SK-MEL-5 (cell line): ENCODE data around the gene ACTN4. TPM values are rescaled to one million over a fixed set of nuclear protein-coding genes. Genes with fewer than 3 reads are reported as not detected.
A peak's percentile ranks its signal among the peaks of the same experiment; 100 is the strongest.
"Not testable (repeated sequence)": the region's sequence is repeated elsewhere in the genome, so short reads cannot be mapped to it uniquely, and the experiment has no call there.

Source experiments
- DNase-seq: peaks from one replicate; pipeline ENCODE4 v3.0.0-alpha.2; 2016; ENCODE audit warnings: low read depth, low spot score
- in situ Hi-C: cut with HindIII; loops from 2 replicates; pipeline ENCODE4 v1.10.0; 2016; ENCODE audit warnings: low sequenced_read_pairs, high pct_unique_total_duplicates, low pct_unique_long_range_greater_than_20kb
- total RNA-seq: library from RNA; depleted of rRNA; stranded (reverse); fragments of >200 nt; shearing (Covaris generic); gene quantifications from 2 replicates; pipeline ENCODE4 v1.2.3, GENCODE V29; 2014

The ACTN4 gene
- total RNA-seq, 1 experiment from 2014 or later: 69.8 TPM

DNA sequence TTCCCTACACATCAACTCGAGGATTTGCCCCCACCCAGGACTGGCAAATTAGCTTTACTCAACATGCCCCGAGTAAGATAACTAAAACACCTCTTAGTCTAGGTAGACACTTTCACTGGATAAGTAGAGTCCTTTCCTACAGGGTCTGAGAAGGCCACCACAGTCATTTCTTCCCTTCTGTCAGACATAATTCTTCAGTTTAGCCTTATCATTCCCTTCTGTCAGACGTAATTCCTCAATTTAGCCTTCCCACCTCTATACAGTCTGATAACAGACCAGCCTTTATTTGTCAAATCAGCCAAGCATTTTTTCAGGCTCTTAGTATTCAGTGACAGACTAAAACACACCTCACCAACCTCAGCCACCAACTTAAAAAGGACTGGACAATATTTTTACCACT, 106.3 kb downstream of the ACTN4 start:
- in situ Hi-C loops: not testable (repeated sequence)

DNA sequence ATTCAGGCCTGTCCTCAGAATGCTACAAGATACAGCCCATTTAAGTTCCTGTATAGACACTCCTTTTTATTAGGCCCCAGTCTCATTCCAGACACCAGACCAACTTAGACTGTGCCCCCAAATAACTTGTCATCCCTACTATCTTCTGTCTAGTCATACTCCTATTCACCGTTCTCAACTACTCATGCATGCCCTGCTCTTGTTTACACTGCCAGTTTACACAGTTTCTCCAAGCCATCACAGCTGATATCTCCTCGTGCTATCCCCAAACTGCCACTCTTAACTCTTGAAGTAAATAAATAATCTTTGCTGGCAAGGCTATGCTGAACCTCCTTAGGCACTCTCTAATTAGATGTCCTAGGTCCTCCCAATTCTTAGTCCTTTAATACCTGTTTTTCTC, 106.7 kb downstream of the ACTN4 start:
- in situ Hi-C loops, DNase-seq: not testable (repeated sequence)

More for the DNA sequence above, 106.3 kb downstream of the ACTN4 start:
- not testable (repeated sequence) for DNase-seq

DNA sequence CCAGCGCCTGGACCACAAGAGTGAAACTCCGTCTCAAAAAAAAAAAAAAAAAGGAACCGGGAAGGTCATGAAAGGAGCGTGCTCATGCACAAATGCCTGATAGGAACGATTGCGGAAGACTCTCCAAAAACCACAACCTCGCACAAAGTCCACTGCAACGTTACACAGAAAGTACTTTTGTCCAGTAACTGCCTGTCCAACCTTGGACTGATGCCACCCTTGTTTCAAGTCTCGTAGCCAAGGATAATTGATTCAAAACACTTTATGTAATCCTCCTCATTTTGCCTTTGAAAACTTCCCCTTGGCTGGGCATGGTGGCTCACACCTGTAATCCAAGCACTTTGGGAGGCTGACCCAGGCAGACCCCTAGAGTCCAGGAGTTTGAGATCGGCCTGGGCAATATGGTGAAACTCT, 112.1 kb downstream of the ACTN4 start:
- DNase-seq: peak; percentile 80
- in situ Hi-C loops: no loop called here

DNA sequence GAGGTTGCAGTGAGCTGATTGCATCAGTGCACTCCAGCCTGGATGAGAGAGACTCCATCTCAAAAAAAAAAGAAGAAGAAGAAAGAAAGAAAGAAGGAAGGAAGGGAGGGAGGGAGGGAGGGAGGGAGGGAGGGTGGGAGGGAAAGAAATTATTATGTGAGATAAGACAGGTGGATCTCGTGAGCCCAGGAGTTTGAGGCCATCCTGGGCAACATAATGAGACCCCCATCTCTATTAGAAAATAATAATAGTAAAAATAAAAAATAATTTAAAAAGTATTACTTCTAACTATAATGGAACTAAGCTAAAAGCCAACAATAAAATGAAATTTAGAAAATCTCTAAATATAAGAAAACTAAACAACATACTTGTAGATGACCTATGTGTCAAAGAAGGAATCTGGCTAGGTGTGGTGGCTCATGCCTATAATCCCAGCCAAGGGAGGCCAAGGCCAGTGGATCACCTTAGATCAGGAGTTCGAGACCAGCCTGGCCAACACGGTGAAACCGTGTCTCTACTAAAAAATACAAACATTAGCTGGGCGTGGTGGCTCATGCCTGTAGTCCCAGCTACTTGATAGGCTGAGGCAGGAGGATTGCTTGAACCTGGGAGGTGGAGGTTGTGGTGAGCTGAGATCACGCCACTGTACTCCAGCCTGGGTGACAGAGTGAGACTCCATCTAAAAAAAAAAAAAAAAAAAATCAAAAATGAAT, 113.5 kb downstream of the ACTN4 start:
- DNase-seq, in situ Hi-C loops: not testable (repeated sequence)

DNA sequence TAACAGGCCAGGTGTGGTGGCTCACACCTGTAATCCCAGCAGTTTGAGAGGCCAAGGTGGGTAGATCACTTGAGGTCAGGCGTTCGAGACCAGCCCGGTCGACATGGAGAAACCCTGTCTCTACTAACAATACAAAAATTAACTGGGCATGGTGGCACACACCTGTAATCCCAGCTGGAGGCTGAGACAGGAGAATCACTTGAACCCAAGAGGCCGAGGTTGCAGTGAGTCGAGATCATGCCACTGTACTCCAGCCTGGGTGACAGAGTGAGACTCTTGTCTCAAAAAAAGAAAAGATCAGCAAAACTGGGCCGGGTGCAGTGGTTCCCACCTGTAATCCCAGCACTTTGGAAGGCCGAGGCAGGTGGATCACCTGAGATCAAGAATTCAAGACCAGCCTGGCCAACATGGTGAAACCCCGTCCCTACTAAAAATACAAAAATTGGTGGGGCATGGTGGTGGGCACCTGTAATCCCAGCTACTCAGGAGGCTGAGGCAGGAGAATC, 114.5 kb downstream of the ACTN4 start:
- in situ Hi-C loops: not testable (repeated sequence)

DNA sequence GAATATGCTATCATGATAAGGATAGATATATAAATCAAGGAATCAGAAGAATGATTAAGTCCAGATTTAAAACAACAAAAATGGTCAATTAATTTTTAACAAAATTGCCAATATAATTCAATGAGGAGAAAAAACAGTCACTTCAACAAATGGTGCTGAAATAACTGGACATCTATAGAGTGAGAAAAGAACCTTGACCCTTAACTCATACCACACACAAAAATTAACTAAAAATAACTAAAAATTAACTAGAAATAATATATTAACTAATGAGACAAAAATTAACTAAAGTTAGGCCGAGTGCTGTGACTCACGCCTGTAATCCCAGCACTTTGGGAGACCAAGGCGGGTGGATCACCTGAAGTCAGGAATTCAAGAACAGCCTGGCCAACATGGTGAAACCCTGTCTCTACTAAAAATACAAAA, 116.4 kb downstream of the ACTN4 start:
- in situ Hi-C loops: no loop called here
- no peak for DNase-seq

More for the DNA sequence above, 114.5 kb downstream of the ACTN4 start:
- not testable (repeated sequence) for DNase-seq

DNA sequence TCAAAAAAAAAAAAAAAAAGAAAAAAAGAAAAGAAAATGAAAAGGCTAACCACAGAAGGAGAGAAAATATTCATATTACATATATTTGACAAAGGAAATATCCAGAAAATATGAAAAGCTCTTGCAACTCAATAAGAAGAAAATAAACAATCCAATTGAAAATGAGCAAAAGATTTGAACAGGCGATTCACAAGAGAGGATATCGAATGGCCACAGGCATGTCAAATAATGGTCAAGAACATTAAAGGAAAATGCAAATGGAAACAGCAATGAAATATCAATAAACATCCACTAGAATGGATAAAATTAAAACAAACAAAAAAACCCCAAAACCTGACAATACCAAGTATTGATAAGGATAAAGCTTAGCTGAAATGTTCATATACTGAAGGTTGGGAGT, 117.8 kb downstream of the ACTN4 start:
- in situ Hi-C loops: no loop called here
- no peak for DNase-seq

DNA sequence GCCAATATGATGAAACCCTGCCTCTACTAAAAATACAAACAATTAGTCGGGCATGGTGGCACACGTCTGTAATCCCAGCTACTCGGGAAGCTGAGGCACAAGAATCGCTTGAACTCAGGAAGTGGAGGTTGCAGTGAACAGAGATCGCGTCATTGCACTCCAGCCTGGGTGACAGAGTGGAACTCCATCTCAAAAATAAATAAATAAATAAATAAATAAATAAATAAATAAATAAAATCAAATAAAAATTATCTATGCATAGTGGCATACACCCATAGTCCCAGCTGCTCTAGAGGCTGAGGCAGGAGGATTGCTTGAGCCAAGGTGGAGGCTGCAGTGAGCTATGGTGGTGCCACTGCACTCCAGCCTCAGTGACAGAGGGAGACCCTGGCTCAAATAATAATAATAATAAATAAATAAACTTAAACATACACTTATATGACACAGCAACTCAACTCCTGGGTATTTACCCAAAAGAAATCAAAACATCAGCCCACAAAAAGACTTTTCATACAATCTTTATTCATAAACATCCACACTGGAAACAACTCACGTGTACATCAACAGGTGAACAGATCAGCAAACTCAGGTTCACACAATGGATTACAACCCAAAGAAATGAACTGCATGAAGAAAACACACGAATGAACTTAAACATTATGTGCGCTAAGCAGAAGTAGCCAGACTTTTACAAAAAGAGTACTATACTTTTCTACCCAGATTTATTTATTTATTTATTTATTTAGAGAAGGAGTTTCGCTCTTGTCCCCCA, 119.0 kb downstream of the ACTN4 start:
- in situ Hi-C loops: no loop called here
- DNase-seq: no peak

DNA sequence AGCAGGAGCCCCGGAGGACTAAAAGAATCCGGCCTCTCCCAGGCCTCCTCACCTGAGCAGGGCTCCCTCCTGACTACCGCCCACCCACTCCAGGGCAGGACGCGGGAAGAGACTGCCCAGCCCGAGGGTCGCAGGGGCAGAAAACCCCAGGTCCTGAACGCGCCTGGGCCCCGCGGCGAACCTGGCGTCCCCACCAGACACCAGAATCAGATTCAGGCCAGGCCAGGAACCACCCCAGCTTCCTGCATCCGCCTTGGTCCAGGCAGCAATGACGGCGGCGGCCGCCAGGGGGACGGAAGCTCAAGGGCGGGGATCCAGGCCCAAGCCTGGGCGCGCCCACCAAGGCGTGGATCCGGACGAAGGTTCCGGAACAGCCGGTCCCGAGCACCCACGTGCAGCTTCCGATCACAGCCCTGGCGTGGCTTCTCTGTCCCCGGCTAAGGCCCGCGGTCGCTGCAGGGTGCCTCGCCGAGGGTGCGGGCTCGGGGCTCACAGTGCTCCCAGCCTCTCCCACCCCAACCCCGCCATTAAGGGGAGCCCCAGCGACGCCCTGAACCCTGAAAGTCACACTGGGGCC, 122.3 kb downstream of the ACTN4 start:
- in situ Hi-C loops: no loop called here
- DNase-seq: no peak

DNA sequence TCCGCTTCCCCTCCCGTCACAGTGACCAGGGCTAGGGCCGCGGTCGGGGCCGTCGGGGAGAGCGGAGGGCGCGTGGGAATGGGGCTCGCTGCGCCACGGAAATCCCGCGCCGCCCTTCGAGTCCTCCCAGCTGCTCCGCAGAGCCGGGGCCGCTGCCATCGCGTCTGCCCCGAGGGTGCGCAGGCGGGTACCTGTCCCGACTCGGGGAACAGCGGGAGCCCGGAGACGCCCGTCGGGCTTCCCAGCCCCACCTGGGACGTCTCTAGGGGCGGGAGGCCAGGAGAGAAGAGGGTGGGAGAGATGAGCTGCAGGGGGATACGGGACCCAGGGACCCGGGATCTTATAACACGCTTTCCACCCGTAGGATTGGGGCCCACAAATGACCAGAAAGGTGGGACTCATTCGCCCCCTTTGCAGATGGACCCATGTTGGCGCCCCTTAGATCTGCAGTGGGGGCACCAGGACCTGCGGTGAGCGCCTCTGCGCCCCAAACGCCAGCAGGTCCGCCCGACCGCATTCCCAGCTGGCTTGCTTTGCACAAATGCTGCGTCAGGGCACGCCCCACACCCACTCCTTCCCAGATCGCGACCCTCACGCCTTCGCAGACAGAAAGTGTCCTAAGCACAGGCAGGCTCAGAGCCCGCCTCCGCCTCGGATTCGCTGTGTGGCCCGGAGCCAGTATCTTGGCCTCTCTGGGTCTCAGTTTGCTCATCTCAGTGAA, 122.9 kb downstream of the ACTN4 start:
- in situ Hi-C loops, DNase-seq: not testable (repeated sequence)

DNA sequence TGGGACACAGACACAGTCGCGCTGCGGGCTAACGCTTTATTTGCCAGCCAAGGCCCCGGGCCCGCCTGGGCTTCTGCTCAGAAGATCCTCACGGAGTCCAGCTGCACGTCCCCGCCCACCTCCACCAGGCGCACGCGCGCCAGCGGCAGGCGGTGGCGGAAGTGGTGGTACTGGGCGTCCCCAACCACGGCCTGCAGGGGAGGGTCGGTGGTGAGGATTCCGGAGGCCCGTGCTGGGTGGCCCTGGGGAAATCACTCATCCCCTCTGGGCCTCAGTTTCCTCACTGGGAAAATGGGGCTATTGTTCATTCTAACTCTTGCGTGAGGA, 123.5 kb downstream of the ACTN4 start:
- DNase-seq, in situ Hi-C loops: not testable (repeated sequence)

DNA sequence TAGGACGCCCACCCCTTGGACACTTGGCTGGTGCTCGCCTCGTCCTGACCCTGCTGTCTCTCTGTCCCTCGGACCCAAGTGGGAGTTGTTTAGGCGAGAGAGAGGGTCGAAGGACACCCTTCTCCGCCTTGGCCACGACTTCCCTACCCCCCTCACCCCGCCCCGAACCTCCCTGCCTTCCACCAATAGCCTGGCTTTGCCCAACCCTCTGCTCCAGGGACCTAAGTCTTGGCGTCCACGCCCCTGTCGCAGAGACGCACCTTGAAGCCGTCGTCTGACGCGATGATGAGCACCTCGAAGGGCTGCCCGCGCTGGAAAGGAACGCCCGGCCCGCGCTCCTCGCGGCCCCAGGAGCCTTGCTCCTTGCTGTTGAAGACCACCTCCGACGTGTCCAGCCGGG, 124.1 kb downstream of the ACTN4 start:
- DNase-seq, in situ Hi-C loops: not testable (repeated sequence)

DNA sequence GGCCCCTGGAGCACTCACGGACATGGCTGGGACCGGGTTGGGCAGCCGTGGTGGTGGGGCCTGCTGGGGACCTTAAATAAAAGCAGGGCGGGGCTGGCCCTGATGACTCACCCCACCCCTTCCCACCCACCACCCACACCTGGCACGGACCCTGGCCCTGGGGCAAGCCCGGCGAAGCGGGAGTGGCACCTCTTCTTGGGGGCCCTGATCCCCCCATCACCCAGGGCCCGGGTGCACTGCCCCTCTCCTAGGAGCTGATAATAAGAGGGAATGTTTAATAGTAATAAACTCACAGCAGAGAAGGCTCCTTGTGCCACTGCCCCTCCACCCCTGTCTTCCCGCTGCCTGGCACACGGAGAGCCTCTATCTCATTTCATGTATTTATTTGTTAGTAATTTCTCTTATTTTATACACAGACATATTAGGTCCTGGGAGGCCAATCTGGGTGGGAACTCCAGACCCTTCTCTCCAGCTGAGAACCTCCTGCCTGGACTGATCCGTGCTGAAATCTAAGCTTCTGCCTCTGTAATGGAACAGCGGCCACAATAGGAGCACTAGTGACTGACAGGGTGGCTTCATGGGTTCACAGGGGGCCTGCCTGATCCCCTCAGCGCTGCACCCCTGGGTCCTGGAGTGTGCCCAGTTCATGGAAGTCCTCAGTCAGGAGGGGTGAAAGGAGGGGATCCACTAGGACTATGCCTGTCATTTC, 126.2 kb downstream of the ACTN4 start, which contains the start of gene LGALS7:
TSS of gene LGALS7 (minus strand) at position 49 of the 709 bp plus-strand sequence. CDS start at position 24, 25 bp downstream.
- no peak for DNase-seq
- in situ Hi-C loops: no loop called here

DNA sequence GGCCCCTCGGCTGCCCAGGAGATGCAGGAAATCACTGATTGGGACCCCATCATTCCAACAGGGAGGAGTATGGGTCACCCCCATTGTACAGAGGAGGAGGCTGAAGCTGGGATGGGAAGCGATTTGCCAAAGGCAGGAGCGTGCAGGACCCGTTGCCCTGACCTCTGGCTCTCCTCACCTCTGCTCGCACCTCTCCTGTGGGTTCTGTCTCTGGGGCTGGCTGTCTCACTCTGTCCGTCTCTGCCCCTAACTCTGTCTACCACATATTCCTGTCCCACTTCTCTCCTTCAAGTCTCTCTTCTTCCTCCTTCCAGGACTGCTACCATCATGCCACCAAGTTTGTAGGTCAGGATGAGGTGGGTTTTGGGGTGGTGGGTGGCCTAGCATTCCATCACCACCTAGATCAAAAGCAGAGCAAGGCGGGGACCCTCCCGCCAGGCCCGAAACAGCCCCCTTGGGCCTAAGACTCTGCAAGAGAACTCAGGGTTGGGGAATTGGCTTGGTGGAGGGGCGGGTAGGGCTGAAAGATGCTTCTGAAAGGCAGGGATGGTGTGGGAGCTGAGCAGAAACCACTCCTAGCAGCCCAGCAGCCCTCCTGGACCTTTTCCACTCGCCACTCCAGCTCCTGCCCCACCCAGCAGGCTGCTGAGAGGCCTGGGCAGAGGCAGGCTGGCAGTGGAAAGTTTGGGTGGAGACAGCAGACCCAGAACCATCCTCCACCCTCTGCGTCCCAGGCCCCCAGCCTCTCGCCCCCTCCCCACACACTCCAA, 126.9 kb downstream of the ACTN4 start:
- in situ Hi-C loops: no loop called here
- DNase-seq: no peak

DNA sequence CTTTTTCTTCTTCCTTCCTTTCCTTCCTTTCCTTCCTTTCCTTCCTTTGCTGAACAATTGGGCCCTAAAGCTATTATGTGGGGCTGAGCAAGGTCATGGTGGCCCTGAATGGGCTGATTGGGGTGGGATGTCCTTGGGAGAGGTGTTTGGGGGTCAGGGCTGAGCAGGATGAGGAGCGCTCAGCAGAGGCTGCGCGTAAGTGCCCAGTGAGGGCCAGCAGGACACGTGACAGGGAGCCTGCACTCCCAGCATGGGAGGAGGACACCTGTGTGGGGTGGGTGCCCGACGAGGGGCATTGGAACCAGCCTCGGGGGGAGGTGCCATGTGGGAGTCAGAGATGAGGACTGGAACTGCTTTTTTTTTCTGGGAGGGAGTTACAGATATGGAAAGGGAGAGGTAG, 131.3 kb downstream of the ACTN4 start:
- no peak for DNase-seq
- in situ Hi-C loops: no loop called here

DNA sequence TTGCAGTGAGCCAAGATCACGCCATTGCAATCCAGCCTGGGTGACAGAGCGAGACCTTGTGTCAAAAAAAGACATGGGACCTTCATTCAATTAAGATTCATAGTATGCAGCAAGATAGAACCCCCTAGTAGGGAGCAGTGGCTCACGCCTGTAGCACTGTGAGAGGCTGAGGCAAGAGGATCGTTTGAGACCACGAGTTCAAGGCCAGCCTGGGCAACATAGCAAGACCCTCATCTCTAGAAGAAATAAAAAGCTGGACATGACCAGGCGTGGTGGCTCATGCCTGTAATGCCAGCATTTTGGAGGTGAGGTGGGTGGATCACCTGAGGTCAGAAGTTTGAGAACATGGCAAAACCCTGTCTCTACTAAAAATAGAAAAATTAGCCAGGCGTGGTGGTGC, 133.0 kb downstream of the ACTN4 start:
- in situ Hi-C loops: no loop called here
- no peak for DNase-seq

DNA sequence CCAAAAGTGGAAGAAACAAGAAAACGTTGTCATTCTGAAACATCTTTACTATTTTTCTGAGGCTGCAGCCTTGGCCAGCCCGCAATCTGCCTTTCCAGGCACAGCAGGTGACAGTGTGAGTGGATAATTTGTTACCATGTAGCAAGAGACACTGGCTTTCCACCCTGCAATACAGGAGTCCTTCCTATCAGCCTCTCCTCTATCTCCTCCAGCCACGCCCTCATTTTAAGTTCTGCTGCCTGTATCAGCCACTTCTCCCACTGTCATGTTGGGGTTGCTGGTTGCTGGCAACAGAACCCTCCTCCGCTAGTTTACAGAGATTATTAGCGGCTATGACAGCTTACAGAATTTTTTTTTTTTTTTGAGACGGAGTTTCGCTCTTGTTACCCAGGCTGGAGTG, 133.6 kb downstream of the ACTN4 start:
- no peak for DNase-seq
- in situ Hi-C loops: no loop called here
